T-helper 1 cell (primary cell): ENCODE data around the gene DLG2.
A peak's percentile ranks its signal among the peaks of the same experiment; 100 is the strongest.

Source experiments
- DNase-seq, 5 donors: peaks; one replicate each; pipeline ENCODE4 v3.0.0-alpha.2; 2012 to 2020

DLG2 gene

DNA sequence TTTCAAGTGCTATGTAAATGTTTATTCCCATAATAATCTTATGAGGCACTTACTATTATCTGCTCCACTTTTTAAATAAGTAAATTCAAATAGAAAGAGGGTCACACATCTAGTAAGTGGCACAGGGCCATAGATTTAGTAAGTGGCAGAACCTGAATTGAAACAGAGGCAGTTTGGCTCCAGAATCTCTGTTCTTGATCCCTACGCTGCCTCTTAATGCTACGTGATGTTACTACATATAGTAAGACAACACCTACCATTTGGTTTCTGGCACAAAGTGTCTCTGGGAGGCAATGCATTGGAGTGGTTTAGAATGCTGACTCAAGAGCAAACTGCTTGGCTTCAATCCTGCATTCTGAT is 1018.3 kb downstream of the DLG2 start:
- DNase-seq, result no peak

DNA sequence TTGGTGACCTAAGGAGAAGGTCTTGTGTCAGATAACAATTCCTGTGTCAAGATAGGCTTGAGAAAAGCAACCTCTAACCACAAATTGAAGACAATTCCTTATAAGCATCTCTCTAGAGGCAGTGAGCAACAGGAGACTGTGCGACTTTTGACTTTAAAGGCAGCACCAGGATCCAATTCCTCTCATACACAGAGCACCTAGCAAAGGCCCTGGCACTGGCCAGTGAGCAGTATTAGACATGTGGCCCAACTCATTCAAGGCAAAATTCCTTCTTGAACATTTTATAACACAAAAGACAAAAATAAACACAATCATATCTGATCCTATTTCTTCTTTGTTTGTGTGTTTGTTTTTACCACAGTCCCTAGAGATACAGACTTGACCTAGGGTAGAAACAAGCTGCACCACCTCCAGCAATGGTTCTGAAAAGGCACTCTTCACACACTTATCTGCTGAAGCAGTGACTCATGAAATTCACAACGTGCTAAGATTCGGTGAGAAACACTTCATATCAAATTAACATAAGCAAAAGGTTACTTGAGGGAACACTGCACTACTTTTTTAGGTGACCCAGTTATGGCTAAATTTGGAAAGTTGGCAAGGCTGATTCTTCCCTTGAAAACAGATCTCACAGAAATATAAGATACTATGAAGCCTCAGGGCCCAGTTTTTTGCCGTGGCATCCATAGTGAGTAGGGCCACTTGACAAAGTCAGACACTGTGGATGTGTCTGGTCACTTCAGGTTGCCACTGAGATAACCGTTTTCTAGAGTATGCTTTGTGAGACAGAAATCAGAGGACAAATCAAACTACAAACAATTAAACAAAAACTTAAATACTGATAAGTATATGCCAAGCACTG is 1018.9 kb downstream of the DLG2 start:
- DNase-seq, result no peak

DNA sequence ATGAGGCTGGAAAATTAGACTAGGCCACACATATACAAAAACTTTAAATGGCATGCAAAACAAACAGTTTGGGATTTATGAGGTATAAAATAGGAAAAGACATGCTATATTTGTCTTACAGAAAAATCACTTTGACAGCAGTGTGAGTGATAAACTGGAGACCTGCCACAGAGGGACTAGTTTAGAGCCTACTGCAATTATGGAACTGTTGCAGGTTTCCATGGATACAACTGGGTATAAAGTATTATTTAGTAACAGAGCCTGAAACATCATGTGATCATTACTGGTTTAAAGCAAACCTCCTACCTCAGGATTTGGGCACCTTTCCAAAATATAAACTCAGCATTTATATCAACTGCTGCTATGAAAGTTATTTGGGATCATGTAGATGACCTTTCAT is 1032.5 kb downstream of the DLG2 start:
- DNase-seq, result no peak

DNA sequence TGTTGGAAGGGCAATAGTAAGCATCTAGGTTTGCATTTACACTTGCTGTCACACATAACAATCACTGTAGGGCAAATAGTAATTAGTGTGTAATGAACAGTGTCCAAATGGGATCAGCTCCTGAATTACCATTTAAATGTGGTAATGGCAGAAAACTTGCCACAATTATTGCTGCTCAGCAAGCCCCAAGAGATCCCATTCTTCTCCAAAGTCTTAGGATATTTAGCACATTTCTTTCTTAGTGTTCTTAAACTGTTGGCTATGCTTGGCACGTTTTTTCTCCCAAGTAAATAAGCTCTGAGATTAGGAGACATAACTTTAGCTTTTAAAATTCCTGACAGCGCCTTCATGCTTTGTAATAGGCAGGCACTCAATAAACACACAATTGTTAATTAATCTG is 1037.0 kb downstream of the DLG2 start:
- no peak for DNase-seq

DNA sequence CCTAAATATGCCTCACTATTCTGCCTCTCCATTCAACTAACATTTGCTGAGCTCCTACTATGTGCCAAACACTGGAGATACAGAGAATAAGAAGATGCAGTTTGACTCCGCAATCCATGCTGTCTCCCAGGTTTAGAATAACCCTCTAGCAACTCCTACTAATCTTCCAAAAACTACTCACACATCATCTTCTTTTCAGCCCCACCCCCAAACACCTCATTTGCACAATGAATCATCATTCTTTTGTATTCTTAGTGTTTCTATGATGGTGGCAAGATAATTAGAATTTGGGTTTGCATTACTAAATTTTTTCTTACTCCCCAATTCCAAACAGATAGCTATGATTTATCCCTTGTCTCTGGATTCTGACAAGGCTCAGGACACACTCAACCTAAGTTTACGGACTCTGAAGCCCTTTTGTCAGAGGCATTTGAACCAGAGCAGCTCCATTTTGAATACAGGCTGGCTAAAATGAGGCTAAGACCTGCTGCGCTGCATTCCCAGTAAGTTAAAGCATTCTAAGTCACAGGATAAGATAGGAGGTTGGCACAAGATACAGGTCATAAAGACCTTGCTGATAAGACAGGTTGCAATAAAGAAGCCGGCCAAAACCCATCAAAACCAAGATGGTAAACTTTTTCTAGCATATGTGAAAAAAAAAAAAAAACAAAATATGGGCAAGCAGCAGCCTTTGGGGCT is 1038.9 kb downstream of the DLG2 start:
- DNase-seq, result no peak

DNA sequence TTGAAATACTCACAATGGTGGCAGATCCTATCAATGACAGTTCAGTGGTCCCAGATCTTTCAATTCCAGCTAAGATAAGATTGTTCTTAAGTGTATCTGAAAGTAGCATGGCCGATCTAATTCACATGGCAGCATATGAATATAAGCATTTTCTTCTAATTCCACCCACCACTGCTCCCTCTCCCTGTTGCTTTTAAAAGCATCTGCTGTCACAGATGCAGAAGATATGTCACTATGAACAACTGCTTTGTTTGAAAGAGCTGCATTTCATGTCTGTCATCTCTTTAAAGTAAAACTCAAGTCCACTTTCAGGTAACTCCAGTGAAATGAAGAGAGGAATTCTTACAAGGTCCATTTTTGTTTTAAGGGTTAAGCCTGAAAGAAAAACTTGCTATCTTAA is 1044.0 kb downstream of the DLG2 start:
- DNase-seq, result no peak

DNA sequence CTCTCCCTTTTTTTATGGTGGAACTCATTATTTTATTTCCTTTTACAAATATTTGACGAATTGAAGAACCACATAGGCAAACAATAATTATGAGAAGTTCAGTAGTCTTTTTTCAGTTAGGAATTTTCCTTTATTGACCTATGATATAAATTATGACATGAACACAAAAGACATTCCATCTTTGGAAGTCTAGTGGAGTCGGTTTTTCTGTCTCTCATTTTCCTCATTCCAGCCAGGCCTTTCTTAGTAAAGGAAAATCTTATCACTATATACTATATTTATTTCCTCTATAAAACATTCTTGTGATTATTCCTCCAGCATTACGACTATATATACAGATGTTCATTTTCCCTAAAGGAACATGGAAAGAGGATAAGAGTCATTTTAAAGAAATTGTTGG is 1046.1 kb downstream of the DLG2 start:
- DNase-seq, result no peak

DNA sequence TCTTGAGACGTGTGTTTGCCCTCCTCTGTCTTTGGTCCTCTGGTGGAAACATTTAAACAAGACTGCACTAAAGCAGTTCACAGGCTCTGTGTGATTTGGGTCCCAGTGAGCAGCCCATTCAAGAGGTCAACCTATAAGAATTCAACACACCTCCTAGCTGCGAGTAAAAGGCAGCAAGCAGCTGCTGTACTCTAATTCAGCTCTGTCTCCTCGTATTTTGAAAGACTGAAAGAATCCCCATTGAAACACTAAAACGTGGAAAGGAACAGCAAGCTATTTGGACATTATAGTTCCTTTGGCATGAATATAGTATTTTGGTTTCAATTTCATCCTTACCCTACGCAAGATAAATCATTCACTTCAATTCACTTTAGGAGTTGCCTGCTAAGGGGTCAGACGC is 1046.7 kb downstream of the DLG2 start:
- DNase-seq, result no peak

DNA sequence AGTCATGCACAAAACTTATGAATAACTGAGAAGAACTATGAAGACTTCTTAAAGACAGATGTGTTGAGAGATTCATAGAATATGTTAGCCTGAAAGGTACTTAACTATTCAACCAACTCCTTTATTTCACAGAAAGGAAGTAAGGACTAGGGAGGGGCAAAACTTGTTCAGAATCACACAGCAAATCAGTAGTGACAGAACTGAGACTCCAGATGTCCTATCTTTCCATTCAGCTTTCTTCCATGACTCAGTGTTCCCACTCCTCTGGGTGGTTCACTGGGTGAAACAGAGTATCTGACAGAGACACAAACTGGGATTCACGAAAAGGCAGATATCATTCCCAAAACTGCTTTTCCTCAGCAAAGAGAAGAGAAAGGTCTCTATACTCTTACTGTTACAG is 1053.3 kb downstream of the DLG2 start:
- DNase-seq, result no peak

DNA sequence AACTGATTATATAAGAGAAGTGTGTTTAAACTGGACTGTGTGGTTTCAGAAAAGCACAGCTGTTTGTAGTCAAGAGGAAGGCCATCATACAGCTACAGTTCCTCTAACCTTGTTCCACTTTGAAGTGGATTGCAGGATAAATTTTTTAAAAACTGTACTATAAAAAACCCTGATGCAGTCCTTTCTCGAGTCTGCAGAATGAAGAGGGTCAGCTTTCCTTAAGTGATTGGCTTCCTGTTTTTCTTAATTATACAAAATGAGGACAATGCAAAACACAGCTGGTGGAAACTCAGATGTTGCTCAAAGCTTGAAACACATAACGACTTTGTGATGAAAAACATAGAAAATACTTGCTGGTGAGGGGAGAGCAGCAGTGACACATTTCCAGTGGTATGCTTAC is 1060.5 kb downstream of the DLG2 start:
- no peak for DNase-seq

DNA sequence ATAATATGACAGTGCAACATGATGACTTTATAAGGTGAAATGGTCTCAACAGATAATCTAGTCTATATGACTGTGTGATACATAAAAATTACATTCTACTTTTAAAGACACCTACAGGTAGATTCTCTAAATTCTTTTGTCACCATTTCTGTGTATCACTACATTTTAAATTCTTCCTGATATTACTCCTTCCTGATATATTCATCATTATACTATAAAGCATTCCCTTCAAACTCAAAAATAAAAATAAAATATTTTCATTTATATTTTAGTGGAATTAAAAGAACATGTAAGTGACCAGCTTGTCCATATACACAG is 1062.3 kb downstream of the DLG2 start:
- no peak for DNase-seq

DNA sequence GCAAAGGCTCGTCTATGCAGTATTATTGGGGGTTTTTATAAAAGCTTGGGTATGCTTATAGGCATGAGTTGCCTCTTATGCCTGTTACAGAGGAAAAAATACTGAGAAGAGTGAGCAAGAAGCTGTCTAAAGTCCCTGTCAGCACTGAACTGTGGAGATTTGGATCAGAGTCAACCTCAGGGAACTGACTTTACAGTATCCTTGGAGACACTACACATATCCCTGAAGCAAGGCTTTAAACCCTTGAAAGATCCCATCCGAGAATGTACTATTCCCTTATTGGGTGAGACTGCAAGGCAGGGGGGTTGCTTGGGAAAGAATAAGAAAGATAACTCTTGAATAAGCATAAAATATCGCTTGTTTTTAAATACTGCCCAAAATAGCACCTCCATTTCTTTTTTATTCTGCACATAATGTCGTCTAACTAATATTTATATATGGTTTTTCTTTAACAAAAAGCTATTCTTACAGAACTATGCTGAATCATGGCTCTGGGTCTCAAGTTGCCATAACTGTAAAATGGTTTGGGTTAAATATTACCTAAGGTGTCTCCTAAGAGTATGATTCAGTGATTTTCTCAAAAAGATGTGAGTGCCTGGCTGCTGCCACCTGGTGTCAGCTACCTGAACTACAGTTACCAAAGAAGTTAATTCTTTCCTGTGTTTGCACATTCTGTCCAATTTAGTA is 1062.8 kb downstream of the DLG2 start:
- DNase-seq, result peak in 1 of 5 donors; percentile 8

DNA sequence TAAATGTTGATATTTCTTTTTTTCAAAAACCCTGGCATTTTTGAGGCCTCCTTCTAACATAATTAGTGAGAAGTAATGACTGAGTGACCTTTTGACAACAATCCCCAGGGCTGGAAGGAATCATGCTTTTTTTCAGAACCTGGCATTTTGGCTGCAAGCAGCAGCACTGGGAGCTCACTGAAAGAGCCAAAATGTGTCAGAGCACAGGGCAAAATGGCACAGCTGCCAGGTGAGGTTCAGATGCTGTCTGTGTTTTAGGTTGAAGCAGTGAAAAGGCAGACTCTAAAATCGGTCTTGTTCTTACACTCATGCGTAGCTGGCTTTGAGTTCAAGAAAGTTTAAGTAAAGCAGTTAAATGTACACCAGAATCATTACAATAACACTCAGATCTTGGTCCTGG is 1063.8 kb downstream of the DLG2 start:
- no peak for DNase-seq

DNA sequence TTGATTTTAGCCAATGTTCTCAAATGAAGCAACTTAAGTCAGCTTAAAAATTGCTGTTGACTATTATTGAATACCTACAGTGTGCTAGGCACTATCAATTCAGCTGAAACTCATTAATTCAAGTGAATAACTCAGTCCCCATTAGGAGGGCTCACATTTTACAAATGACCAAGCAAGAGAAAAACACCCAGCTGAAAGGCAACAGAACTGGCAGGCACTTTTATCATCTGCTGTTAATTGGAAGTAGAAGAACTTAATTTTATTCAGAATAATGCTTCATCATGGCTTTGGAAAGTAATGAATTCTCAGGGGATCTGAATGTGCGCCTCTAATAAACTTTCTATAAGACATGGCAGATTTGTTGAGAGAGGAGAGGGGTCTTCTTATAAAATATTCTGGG is 1066.9 kb downstream of the DLG2 start:
- DNase-seq, result no peak

DNA sequence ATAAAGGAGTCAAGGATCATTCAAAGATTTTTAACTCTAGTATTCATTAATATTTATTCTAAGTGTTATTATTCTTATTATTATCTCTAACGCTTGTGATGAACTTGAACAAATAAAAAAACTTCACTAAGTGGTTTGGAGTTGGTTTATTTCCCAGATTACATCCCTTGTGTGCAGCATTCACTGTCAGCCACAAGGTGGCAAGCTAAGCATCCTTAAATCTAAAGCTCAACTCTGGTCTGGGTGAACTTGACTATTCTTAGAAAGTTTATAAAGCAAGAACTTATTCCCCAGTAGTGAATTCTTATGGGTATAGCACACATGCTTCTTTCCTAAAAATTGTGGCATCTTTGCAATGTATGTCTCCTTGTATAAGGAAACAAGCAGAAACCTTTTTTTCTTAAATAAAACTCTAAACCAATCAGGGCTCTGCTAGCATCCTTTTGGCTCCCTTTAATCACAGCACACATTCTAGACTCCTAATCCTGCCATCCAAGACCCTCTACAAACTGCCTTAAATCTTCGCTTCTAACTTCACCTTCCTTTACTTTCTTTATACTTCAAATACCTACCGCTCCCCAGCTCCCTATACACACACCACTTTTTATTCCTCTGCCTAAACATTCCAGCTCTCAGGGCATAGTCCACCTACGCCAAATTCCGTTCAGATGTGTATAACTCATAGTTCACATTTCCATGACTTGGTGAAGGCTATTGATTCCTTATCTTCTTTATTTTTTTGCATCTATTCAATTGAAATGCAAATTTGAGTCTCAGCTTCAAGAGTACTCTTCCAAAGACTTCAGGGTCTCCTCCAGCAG is 1068.8 kb downstream of the DLG2 start:
- peak in 1 of 5 donors; percentile 11 for DNase-seq

DNA sequence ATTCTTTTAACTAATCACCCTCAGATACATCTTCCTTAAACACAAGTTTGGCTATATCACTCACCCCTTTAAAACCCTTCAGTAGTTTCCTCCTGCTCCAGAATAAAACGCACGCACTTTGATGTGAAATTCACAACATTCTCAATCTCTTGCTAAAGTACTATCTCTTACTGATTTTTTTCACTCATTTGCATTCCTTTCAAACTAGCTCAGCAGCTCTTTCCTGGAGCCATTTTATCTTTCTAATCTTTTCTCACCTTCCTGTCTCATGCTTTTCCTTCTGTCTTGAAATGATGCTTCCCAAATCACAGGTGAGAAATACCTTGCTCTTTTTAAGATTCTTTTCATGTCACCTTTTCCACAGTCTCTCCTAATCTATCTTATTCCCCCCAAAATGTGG is 1074.4 kb downstream of the DLG2 start:
- DNase-seq, result no peak

DNA sequence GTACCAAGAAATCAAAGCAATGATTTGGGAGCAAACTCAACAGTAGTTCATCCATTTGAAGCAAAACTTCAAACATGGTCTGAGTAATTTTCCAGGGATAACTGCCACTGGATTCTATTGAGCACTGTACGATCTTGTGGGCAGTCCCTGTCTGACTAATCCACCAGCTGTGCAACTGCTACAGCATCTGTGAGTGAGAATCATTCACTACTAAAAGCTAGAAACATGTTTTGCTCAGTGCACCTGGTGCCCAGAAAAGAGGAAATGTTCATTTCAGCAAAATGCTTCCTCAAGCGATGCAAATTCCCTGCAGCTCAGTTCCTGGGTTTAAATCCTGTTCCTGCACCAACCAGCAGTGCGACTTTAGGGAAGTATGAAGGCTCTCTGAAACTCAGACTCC is 1077.9 kb downstream of the DLG2 start:
- DNase-seq, result no peak

DNA sequence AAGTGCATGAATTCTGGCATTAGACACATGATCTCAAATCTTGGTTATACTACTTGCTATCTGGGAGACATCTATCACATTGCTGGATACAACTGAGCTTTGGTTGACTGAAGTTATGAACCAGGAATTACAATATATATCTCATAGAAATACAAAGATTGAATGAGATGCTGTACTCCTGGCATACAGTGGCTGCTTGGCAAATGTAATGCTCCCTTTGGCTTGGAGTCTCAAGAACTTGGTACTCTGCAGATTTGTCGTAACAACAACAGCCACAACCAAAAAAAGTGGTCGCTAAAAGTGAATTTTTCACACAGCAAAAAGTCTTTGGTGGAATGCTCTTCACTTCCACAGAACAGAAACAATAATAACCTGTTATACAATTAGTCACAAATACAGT is 1082.6 kb downstream of the DLG2 start:
- DNase-seq, result no peak

DNA sequence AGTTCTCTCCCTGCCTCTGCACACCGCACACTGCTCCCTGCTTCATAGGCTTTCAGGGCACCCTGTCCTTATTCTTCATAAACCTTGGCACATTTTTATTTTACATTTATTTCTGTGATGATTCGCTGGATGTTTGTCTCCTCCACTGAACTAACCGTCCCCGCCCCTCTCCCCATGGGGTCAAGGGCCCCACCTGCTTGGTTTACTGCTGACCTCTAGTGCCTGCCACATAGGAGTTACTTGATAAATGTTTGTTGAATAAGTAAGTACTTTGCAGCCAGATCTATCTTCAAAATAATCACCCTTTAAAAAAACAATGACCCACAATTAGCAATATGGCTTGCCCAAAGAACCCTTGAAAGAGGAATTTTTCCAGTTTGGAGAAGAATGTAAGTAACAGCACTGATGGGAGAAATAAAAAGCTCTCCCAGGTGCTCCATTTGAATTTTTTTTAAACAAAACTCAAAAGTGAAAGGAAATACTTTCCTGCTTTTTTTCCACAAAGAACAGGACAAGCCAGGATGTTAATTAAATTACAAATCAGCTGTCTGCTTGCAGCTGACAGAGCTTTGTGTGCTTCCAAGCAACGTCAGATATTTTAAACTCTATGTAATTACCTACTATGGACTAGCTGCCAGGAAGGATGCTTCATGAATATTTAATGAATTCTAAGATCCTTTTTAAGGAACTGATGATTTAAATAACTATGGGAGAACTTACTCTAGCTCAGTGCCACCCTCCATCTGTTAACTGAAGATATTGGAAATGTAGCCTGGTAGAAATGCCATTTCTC is 1083.6 kb downstream of the DLG2 start:
- no peak for DNase-seq

DNA sequence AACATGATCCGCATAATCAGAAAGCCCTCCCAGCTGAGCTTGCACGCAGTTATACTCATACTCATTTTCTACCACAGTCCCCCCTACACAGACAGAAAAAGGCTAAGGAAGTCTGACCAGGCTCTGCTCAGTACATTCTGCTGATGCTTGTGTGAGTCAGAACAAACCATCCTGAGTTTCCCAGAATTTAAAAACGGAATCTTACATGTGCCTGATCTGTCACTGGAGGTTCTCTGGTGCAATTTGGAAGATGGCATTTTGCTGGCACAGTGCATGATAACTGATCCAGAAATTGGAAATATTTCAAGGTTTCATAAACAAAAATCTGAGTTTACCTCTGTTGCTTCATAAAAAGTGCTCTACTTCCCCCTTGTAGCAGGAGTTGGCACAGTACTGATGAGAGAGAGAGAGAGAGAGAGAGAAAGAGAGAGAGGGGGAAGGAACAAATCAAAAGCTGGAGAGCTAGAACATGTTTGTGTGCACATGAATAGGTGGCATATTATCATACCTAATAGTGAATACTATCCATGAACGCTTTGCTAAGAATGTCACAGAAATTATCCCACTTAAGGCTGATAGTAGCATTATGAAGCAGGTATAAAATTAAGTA is 1085.3 kb downstream of the DLG2 start:
- no peak for DNase-seq

DNA sequence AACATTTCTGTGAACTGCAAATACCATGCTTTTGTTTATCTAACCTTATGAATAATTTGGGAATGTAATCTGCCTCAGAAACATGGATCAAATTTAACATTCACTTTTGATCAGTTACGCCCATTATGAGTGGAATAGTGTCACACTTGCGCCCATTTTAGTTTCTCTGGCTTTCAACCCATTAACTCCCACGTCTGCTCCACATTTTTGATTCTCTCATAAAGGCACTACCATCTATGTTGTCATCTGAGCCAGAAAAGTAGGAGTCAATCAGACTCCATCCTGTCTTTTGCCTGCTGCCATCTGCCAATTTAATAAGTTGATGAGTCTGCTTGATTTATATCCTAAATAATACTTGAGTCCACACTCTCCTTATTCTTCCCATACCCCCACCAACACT is 1090.7 kb downstream of the DLG2 start:
- DNase-seq, result no peak

DNA sequence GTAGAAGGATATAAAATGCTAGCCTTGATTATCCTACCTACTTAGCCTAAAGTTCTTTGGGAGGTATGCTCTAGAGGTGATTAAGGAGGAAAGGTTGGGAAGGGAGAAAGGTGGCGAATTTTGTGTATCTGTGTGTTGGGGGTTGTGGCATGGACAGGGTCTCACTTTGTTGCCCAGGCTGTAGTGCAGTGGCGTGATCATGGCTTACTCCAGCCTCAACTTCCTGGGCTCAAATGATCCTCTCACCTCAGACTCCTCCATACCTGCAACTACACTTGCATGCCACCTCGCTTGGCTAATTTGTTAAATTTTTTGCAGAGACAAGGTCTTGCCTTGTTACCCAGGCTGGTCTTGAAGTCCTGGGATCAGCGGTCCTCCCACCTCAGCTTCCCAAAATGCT is 1094.8 kb downstream of the DLG2 start:
- DNase-seq, result no peak
